Measurements from ENCODE around the gene OR10A4. TPM values are rescaled to one million over a fixed set of nuclear protein-coding genes. Genes with fewer than 3 reads are reported as not detected.

The OR10A4 gene, protein sequence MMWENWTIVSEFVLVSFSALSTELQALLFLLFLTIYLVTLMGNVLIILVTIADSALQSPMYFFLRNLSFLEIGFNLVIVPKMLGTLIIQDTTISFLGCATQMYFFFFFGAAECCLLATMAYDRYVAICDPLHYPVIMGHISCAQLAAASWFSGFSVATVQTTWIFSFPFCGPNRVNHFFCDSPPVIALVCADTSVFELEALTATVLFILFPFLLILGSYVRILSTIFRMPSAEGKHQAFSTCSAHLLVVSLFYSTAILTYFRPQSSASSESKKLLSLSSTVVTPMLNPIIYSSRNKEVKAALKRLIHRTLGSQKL
- total RNA-seq (2014; rRNA removed): not detected in 2 replicates
- Bru-seq, nascent RNA: not detected
- BruChase-seq, experiment 1, labeled RNA remaining after a 6-hour chase: not detected
- BruChase-seq, experiment 2, labeled RNA remaining after a 2-hour chase: not detected
- long read RNA-seq: 0 reads

DNA sequence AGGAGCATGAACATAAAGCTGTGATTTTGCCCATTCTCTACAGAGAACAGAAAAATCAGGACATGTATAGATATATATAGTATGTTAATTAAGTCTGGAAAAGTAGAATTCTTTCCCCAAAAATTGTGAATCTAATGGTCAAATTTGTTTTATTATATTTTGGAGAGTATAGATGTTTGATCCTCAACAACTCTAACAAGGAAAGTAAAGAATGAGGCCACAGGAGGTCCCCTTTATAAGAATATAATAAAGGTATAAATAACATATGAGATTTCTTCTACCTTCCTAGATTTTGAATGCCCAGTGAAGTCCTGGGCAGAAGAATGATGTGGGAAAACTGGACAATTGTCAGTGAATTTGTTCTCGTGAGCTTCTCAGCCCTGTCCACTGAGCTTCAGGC, at the start of gene OR10A4:
TSS of gene OR10A4 (plus strand) at position 301 of the 400 bp plus-strand sequence. CDS start at position 324, 23 bp downstream.
- Histone ChIP-seq H4K20me1 (ENCODE audit: low read length) (no peaks in the 10 kb centered on the region), H3K79me2 (ENCODE audit: low read length) (no peaks in the 10 kb centered on the region), H3K9me3 (ENCODE audit: low read length) (no peaks in the 10 kb centered on the region), H2AFZ (ENCODE audit: low read length) (no peak within 1 kb of the TSS), H3F3A (ENCODE audit: low read length, unreplicated experiment) (no peaks in the 10 kb centered on the region), H3K36me3 (ENCODE audit: low read depth, low read length) (no peaks in the 10 kb centered on the region), H3K4me3 (ENCODE audit: low read length) (no peak within 1 kb of the TSS), H3K9me2 (replicated peaks; ENCODE audit: low read length) (no peaks in the 10 kb centered on the region), H3K9ac (ENCODE audit: low read length) (no peak within 1 kb of the TSS), H3K4me1 (ENCODE audit: insufficient read depth, low read length) (no peaks in the 10 kb centered on the region), H3K27me3 (ENCODE audit: low read length) (peaks cover 10% of the 10 kb centered on the region; the same call in 1 of the 2 replicates), H3K27ac (ENCODE audit: low read length) (no peak within 1 kb of the TSS), H3K4me2 (ENCODE audit: low read length) (no peak within 1 kb of the TSS)
- ATAC-seq (no peak), DNase-seq (no peak)
- ChIA-PET POLR2A (ENCODE audit: unreplicated experiment) (no interaction called here), CTCF (no interaction called here)
- no peak for TF ChIP-seq EZH2phosphoT487 (IDR thresholded peaks at IDR 0.05; ENCODE audit: borderline replicate concordance, low read length)
- TF ChIP-seq EZH2 (IDR thresholded peaks at IDR 0.05; ENCODE audit: low read length, unreplicated experiment): no peak
- TF ChIP-seq, protein P1, sequence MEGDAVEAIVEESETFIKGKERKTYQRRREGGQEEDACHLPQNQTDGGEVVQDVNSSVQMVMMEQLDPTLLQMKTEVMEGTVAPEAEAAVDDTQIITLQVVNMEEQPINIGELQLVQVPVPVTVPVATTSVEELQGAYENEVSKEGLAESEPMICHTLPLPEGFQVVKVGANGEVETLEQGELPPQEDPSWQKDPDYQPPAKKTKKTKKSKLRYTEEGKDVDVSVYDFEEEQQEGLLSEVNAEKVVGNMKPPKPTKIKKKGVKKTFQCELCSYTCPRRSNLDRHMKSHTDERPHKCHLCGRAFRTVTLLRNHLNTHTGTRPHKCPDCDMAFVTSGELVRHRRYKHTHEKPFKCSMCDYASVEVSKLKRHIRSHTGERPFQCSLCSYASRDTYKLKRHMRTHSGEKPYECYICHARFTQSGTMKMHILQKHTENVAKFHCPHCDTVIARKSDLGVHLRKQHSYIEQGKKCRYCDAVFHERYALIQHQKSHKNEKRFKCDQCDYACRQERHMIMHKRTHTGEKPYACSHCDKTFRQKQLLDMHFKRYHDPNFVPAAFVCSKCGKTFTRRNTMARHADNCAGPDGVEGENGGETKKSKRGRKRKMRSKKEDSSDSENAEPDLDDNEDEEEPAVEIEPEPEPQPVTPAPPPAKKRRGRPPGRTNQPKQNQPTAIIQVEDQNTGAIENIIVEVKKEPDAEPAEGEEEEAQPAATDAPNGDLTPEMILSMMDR (conservative IDR thresholded peaks at IDR 0.05; ENCODE audit: low read depth, low read length): no peak
- BruUV-seq (replicated peaks): no TSS peak
- intact Hi-C loops (cut with micrococcal nuclease): no loop called here

GRCh38 chr11:6828103-6828502, 48.3 kb upstream of the OR10A4 start:
- H3K79me2 ChIP-seq (ENCODE audit: low read length): no peaks in the 10 kb centered on the region
- no peaks in the 10 kb centered on the region for H3K9me2 ChIP-seq (replicated peaks; ENCODE audit: low read length)
- no peak overlapping the region for H3K9ac ChIP-seq (ENCODE audit: low read length)
- BruUV-seq (replicated peaks): no TSS peak
- ChIA-PET CTCF (interaction anchor here (0.6 kb wide), 1 partner anchor 92 kb away, joined by 5 read pairs; no protein-coding TSS in a partner anchor), POLR2A (ENCODE audit: unreplicated experiment) (no interaction called here)
- no peaks in the 10 kb centered on the region for H3K36me3 ChIP-seq (ENCODE audit: low read depth, low read length)
- H3K27me3 ChIP-seq (ENCODE audit: low read length): no peaks in the 10 kb centered on the region
- H3F3A ChIP-seq (ENCODE audit: low read length, unreplicated experiment): no peaks in the 10 kb centered on the region
- H2AFZ ChIP-seq (ENCODE audit: low read length): no peak overlapping the region
- H3K4me1 ChIP-seq (ENCODE audit: insufficient read depth, low read length): no peaks in the 10 kb centered on the region
- ATAC-seq (no peak), DNase-seq (no peak)
- TF ChIP-seq EZH2phosphoT487 (IDR thresholded peaks at IDR 0.05; ENCODE audit: borderline replicate concordance, low read length) (no peak), EZH2 (IDR thresholded peaks at IDR 0.05; ENCODE audit: low read length, unreplicated experiment) (no peak)
- TF ChIP-seq, protein P1 (conservative IDR thresholded peaks at IDR 0.05; ENCODE audit: low read depth, low read length): no peak
- no peak overlapping the region for H3K4me3 ChIP-seq (ENCODE audit: low read length)
- no peak overlapping the region for H3K27ac ChIP-seq (ENCODE audit: low read length)
- no peaks in the 10 kb centered on the region for H3K9me3 ChIP-seq (ENCODE audit: low read length)
- no peaks in the 10 kb centered on the region for H4K20me1 ChIP-seq (ENCODE audit: low read length)
- H3K4me2 ChIP-seq (ENCODE audit: low read length): no peak overlapping the region
- intact Hi-C loops (cut with micrococcal nuclease): no loop called here

DNA sequence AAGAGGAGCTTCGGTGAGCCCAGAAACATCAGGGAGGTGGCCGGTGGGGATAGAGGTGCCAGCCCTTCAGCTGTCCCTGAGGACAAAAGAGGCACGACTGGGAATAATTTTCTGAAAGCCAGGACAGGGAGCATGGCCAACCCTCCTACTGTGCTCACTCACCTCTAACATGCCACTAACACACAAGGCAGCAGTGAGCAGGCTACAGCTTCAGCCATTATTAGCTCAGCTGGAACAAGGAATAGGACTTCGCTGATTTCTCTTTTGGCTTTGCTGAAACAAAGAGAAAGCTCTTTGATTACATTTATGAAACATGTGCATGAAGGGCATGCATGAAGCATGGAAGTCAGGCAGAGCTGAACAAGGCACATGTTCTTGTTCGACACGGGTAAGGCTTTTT, 43.1 kb upstream of the OR10A4 start:
- Histone ChIP-seq H3K9me3 (ENCODE audit: low read length) (no peaks in the 10 kb centered on the region), H3K27me3 (ENCODE audit: low read length) (no peaks in the 10 kb centered on the region), H3K9ac (ENCODE audit: low read length) (no peak overlapping the region), H3K4me1 (ENCODE audit: insufficient read depth, low read length) (no peaks in the 10 kb centered on the region), H3K27ac (ENCODE audit: low read length) (no peak overlapping the region), H3K4me2 (ENCODE audit: low read length) (no peak overlapping the region), H2AFZ (ENCODE audit: low read length) (no peak overlapping the region), H3K79me2 (ENCODE audit: low read length) (no peaks in the 10 kb centered on the region), H3K4me3 (ENCODE audit: low read length) (no peak overlapping the region), H3K36me3 (ENCODE audit: low read depth, low read length) (no peaks in the 10 kb centered on the region), H3K9me2 (replicated peaks; ENCODE audit: low read length) (no peaks in the 10 kb centered on the region), H3F3A (ENCODE audit: low read length, unreplicated experiment) (no peaks in the 10 kb centered on the region), H4K20me1 (ENCODE audit: low read length) (no peaks in the 10 kb centered on the region)
- intact Hi-C loops (cut with micrococcal nuclease): no loop called here
- ChIA-PET CTCF (no interaction called here), POLR2A (ENCODE audit: unreplicated experiment) (no interaction called here)
- DNase-seq (no peak), ATAC-seq (no peak)
- no TSS peak for BruUV-seq (replicated peaks)
- TF ChIP-seq EZH2 (IDR thresholded peaks at IDR 0.05; ENCODE audit: low read length, unreplicated experiment): no peak
- TF ChIP-seq, protein P1 (conservative IDR thresholded peaks at IDR 0.05; ENCODE audit: low read depth, low read length): no peak
- TF ChIP-seq EZH2phosphoT487 (IDR thresholded peaks at IDR 0.05; ENCODE audit: borderline replicate concordance, low read length): no peak
